Fibroblast of the aortic adventitia (primary cell): ENCODE data around the gene H1-8. TPM values are rescaled to one million over a fixed set of nuclear protein-coding genes. Genes with fewer than 3 reads are reported as not detected.
"Not testable (repeated sequence)": the region's sequence is repeated elsewhere in the genome, so short reads cannot be mapped to it uniquely, and the experiment has no call there.

ENCODE experiments used
- DNase-seq: peaks from one replicate; pipeline ENCODE4 v3.0.0-alpha.2; 2010; ENCODE audit warnings: low read depth
- H3K4me3 ChIP-seq: 2 replicates; pipeline ENCODE4 v1.5.1; 2011; ENCODE audit warnings: low read depth, mild to moderate bottlenecking, control low read depth, low read length, moderate library complexity
- CTCF ChIP-seq: IDR thresholded peaks from 2 replicates; pipeline ENCODE4 v1.5.1; 2011; ENCODE audit warnings: mild to moderate bottlenecking, low read length, control low read depth, inconsistent platforms; ENCODE audit not compliant: insufficient read depth
- total RNA-seq: library from RNA; depleted of rRNA; stranded (reverse); fragments of >200 nt; gene quantifications from 2 replicates; pipeline ENCODE4 v1.2.3, GENCODE V29; 2012; ENCODE audit warnings: low replicate concordance

Gene H1-8
- not detected in 2 replicates for total RNA-seq

GRCh38 chr3:129543156-129543790 is at the start of gene H1-8:
Gene H1-8 (plus strand): TSS chr3:129543175. CDS start chr3:129543219, 44 bp downstream.
- no peak within 1 kb of the TSS for H3K4me3 ChIP-seq
- no peak for DNase-seq
- TF ChIP-seq CTCF = no peak

GRCh38 chr3:129493206-129493605 is 49.8 kb upstream of the H1-8 start:
- H3K4me3 ChIP-seq = no peak overlapping the region
- TF ChIP-seq CTCF = no peak
- no peak for DNase-seq

GRCh38 chr3:129494499-129494898 is 48.5 kb upstream of the H1-8 start:
- not testable (repeated sequence) for DNase-seq, H3K4me3 ChIP-seq

GRCh38 chr3:129495006-129495639 is 47.9 kb upstream of the H1-8 start:
- H3K4me3 ChIP-seq = not testable (repeated sequence)
- peak; percentile 81 for DNase-seq

- not testable (repeated sequence) for H3K4me3 ChIP-seq, DNase-seq
Observed at GRCh38 chr3:129497876-129498275, 45.1 kb upstream of the H1-8 start.

- not testable (repeated sequence) for H3K4me3 ChIP-seq, DNase-seq
Observed at GRCh38 chr3:129498603-129499488, 44.1 kb upstream of the H1-8 start.

GRCh38 chr3:129499604-129500333 is 43.2 kb upstream of the H1-8 start:
- not testable (repeated sequence) for H3K4me3 ChIP-seq, DNase-seq

- DNase-seq = no peak
- no peak for TF ChIP-seq CTCF
Observed at GRCh38 chr3:129500334-129500658, 42.7 kb upstream of the H1-8 start.

GRCh38 chr3:129501630-129502029 is 41.3 kb upstream of the H1-8 start:
- no peak for TF ChIP-seq CTCF
- DNase-seq = no peak
- H3K4me3 ChIP-seq = no peak overlapping the region

More at GRCh38 chr3:129500334-129500658, 42.7 kb upstream of the H1-8 start:
- H3K4me3 ChIP-seq = no peak overlapping the region
